Measurements from ENCODE around the gene NR1D2. TPM values are rescaled to one million over a fixed set of nuclear protein-coding genes. Genes with fewer than 3 reads are reported as not detected.
"Not testable (repeated sequence)": the region's sequence is repeated elsewhere in the genome, so short reads cannot be mapped to it uniquely, and the experiment has no call there.

Gene NR1D2
- total RNA-seq, 2 donors from 2014 or later: 13.0 to 14.5 TPM

DNA sequence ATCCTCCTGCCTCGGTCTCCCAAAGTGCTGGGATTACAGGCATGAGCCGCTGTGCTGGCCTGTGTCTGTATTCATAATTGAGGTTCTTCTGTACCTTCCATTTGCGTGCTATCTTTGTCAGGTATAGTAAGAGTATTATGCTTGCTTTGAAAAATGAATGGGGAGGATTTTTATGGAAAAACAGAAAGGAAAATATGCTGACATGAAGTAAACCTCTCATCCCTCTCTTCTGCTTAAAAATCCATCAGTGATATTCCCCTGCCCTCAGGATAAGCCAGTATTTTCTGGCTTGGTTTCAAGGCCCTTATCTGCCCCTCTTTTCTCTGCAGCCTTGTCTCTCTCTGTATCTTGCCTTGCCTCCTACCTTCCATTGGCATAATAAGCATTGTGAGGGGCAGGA lies 80.7 kb downstream of the NR1D2 start:
- H3K36me3 ChIP-seq (replicated peaks in 1 of 2; ENCODE audit: insufficient read depth in 1 of 2, low read depth in 2 of 2): no peaks in the 10 kb centered on the region
- TF ChIP-seq, protein P1, sequence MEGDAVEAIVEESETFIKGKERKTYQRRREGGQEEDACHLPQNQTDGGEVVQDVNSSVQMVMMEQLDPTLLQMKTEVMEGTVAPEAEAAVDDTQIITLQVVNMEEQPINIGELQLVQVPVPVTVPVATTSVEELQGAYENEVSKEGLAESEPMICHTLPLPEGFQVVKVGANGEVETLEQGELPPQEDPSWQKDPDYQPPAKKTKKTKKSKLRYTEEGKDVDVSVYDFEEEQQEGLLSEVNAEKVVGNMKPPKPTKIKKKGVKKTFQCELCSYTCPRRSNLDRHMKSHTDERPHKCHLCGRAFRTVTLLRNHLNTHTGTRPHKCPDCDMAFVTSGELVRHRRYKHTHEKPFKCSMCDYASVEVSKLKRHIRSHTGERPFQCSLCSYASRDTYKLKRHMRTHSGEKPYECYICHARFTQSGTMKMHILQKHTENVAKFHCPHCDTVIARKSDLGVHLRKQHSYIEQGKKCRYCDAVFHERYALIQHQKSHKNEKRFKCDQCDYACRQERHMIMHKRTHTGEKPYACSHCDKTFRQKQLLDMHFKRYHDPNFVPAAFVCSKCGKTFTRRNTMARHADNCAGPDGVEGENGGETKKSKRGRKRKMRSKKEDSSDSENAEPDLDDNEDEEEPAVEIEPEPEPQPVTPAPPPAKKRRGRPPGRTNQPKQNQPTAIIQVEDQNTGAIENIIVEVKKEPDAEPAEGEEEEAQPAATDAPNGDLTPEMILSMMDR (IDR thresholded peaks at IDR 0.05): no peak
- no peak for TF ChIP-seq POLR2A (IDR thresholded peaks at IDR 0.05)
- H3K27ac ChIP-seq: no peak overlapping the region
- ATAC-seq (no peak), DNase-seq (no peak)
- intact Hi-C loops (cut with DNase I): no loop called here
- H3K27me3 ChIP-seq: no peaks in the 10 kb centered on the region
- H3K4me1 ChIP-seq: no peaks in the 10 kb centered on the region
- H3K4me3 ChIP-seq: no peak overlapping the region
- 92 to 95% methylated on average over 3 of the region's 3 CpGs for WGBS, 2 donors
- H3K9me3 ChIP-seq: no peaks in the 10 kb centered on the region

DNA sequence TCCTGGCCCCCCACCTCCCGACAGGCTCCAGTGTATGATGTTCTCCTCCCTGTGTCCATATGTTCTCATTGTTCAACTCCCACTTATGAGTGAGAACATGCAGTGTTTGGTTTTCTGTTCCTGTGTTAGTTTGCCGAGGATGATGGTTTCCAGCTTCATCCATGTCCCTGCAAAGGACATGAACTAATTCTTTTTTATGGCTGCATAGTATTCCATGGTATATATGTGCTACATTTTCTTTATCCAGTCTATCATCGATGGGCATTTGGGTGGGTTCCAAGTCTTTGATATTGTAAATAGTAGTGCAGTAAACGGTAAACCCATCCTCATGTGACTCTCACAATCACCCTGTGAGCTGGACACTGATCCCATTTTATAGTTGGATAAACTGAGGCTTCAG lies 81.6 kb downstream of the NR1D2 start:
- intact Hi-C loops (cut with DNase I); H3K27ac ChIP-seq; ATAC-seq; H3K27me3 ChIP-seq; H3K9me3 ChIP-seq; H3K36me3 ChIP-seq (replicated peaks in 1 of 2; ENCODE audit: insufficient read depth in 1 of 2, low read depth in 2 of 2); H3K4me1 ChIP-seq; H3K4me3 ChIP-seq; DNase-seq: not testable (repeated sequence)
- 81 to 90% methylated on average over 4 of the region's 4 CpGs for WGBS, 2 donors

DNA sequence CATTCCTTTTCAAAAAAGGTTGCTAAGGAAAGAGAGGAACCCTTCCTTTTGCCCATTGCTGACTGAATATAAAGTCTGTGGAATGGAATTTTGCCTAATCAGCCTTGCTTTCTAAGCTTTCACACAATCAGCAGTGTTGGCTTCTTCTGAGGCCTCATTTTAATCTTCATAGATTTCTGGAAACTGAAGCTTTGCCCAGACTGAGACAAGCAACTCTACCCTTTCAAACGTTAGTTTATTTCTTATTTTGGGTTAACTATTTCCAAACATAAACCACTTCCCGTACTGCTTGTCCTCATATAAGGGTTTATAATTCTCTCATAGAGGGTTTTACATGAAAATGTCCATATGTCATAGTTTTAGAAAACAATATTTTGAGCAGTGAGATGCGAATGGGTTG lies 82.9 kb downstream of the NR1D2 start:
- H3K4me1 ChIP-seq: no peaks in the 10 kb centered on the region
- H3K27me3 ChIP-seq: no peaks in the 10 kb centered on the region
- intact Hi-C loops (cut with DNase I): no loop called here
- TF ChIP-seq, protein P1 (IDR thresholded peaks at IDR 0.05): no peak
- no peak for TF ChIP-seq POLR2A (IDR thresholded peaks at IDR 0.05)
- WGBS, 2 donors: 62 to 68% methylated on average over 3 of the region's 3 CpGs
- DNase-seq (no peak), ATAC-seq (no peak)
- H3K27ac ChIP-seq: no peak overlapping the region
- no peaks in the 10 kb centered on the region for H3K9me3 ChIP-seq
- no peaks in the 10 kb centered on the region for H3K36me3 ChIP-seq (replicated peaks in 1 of 2; ENCODE audit: insufficient read depth in 1 of 2, low read depth in 2 of 2)
- no peak overlapping the region for H3K4me3 ChIP-seq

Other genes starting within 250 kb of the NR1D2 start
- gene UBE2E1, start 139.3 kb upstream of the NR1D2 start, total RNA-seq: 10 to 100 TPM; 21.1 to 30.9 TPM
- gene NKIRAS1, start 28.3 kb upstream of the NR1D2 start, total RNA-seq: 1 to 10 TPM; 2.0 to 7.8 TPM
- 1,000 to 10,000 TPM in 1 of 2 donors, 100 to 1,000 TPM in 1; 385 to 1,128 TPM for gene RPL15, start 28.2 kb upstream of the NR1D2 start, total RNA-seq